HG03103 (cell line): ENCODE results near the gene SLC27A2.

Experiments used
- ATAC-seq: cut with Tn5 transposase; IDR thresholded peaks from one replicate; pipeline ENCODE4 v1.9.1; 2021; ENCODE audit warnings: low read depth; ENCODE audit not compliant: unreplicated experiment

The SLC27A2 gene

DNA sequence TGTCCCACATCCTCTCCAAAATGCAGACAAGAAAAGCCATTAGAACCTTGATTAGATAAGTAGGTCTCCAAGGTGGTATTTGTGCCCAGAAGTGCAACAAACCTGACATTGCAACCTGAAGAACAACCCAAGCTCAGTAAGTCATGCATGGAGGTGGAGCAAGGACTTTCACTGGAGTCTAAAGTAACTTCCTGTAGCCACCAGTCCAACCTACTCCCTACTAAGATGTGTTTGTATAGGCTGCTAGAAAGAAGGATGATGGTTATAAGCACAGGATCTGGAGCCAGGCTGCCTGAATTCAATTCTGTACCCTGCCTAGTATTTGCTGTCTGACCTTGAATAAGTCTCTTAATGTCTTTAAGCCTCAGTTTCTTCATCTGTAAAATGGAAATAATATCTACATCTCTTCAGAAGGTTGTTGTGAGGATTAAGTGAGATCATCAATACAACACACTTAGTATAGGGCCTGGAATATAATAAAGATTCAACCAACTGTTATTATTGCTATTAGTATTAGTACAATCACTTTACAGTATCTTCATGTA is 51.3 kb downstream of the SLC27A2 start:
- no peak for ATAC-seq

DNA sequence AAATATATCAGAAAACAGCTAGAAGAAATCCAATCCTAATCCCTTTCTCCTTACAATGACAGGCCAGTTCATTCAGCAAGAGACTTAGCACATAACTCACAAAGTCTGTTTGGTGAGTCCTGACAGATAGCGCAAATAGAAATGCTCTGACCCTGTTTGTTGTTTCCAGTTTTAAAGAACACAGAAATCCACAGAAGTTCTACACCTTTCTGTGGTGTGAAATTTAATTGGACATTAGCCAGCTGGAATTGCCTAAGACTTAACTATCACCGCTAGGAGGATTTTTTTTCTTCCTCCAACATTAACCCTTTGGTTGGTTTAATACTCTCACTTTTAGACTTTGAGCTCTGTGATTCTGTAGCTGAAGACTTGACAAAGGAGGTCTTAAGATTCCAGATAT is 52.8 kb downstream of the SLC27A2 start:
- ATAC-seq, result no peak

DNA sequence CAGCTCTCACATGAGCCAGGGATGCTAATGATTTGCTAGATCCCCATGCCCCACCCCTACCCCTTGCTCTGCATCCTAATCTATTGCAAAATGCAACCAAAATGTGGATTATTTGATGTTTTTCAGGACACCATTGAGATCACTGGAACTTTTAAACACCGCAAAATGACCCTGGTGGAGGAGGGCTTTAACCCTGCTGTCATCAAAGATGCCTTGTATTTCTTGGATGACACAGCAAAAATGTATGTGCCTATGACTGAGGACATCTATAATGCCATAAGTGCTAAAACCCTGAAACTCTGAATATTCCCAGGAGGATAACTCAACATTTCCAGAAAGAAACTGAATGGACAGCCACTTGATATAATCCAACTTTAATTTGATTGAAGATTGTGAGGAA is 53.8 kb downstream of the SLC27A2 start:
- no peak for ATAC-seq

- ATAC-seq, result no peak
Observed at GRCh38 chr15:50236433-50236832, 54.4 kb downstream of the SLC27A2 start.

- no peak for ATAC-seq
Observed at GRCh38 chr15:50238255-50238654, 56.3 kb downstream of the SLC27A2 start.

- no peak for ATAC-seq
Observed at GRCh38 chr15:50241684-50242450, 59.9 kb downstream of the SLC27A2 start.

DNA sequence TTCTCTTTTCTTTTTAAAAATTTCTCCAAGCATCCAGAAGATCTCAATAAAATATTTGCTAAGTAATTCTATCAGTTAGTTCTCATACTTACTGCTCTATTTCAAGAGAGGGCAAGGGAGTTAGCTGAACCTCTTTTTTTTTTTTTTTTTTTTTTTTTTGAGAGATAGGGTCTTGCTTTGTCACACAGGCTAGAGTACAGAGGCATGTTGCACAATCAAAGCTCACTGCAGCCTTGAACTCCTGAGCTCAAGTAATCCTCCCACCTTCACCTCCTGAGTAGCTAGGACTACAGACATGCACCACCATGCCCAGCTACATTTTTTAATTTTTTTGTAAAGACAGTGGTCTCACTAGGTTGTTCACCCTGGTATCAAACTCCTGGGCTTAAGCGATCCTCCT is 62.2 kb downstream of the SLC27A2 start:
- no peak for ATAC-seq

- no peak for ATAC-seq
Observed at GRCh38 chr15:50244959-50245624, 63.1 kb downstream of the SLC27A2 start.

DNA sequence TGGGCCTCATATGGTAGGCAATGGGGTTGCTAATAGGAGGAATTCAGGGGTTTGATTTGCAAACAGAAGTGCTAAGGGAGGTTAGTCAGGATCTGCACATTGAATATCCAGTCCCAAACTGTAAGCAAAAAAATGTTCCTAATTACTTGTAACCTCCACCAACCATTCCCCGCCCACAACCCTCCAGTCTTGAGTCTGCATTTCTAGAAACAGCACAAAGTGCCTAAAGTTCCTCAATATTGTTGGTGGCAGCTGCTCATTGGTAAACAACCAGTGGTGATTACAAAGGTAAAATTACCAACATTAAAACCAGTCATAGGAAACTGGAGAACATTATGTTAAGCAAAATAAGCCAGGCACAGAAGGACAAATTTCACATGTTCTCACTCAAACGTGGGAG is 64.6 kb downstream of the SLC27A2 start:
- ATAC-seq, result no peak

- ATAC-seq, result peak; percentile 93
Observed at GRCh38 chr15:50247819-50248655, 66.0 kb downstream of the SLC27A2 start.

GRCh38 chr15:50248994-50249582 is 67.1 kb downstream of the SLC27A2 start:
- no peak for ATAC-seq

DNA sequence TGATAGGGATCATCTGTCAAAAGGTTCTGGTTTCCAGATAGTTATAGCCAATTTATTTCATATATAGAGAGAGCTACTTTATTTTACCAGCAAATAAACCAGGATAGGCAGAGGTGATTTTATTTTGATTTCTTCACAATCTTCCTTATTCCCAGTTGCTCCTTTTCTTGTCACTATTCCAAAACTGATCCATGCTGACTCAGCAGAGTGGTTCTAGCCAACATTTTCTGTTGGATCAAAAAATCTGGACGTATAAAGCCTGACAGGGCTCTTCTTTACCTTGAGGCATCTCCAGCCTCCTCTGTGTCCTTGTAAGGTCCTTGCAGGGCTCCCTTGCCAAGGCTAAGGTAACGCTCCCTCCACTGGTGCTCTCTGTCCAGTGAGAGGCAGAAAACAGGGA is 67.7 kb downstream of the SLC27A2 start:
- ATAC-seq, result no peak

- no peak for ATAC-seq
Observed at GRCh38 chr15:50250760-50251394, 68.9 kb downstream of the SLC27A2 start.

GRCh38 chr15:50251638-50252182 is 69.7 kb downstream of the SLC27A2 start:
- ATAC-seq, result no peak

DNA sequence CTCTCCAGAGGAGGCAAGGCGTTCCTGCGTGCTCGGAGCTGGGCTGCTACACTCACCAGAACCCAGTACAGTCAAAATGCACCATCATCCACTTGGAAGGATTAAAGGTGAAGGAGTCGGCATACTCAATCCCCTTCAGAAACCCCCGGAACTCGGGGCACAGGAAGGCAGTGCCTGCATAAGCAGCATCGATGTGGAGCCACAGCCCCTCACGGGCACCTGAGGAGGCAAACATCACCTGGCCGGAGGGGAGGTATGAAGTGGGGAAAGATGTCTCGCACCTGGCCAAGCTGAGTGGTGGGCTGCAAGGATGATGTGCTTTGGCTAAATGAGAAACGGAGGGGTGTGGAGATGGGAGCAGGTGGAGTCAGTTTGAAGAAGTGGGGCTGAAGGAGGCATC is 70.6 kb downstream of the SLC27A2 start:
- ATAC-seq, result no peak

DNA sequence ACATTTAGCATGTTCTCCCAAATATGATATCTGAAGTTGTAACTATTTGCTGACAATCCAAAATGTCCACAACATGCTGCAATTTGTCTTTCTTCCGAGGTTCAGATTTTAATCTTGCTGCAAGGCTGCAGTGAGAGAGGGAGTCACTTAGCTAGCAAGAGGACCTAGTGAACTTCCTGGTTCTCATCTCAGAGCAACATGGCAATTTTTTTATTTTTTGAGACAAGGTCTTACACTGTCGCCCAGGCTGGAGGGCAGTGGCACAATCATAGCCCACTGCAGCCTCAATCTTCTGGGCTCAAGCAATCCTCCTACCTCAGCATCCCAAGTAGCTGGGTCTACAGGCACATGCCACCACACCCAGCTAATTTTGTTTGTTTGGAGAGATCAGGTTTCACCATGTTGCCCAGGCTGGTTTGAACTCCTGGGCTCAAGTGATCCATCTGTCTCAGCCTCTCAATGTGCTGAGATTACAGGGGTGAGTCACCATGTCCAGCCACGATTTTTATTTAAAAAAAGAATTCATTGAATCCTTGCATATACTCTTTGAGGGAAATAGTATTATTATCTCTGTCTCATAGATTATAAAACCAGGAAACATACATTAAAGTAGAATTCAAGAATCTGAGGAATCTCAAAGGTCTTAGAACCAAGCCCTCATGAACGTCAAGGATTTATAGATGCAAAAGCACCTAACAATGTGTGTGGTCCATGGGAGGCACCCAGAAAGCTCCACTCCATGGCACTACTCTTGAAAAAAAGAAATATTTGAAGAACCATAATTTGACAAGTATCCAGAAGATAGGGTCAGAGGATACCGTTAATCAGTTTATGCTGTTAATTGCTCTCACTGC is 74.4 kb downstream of the SLC27A2 start:
- no peak for ATAC-seq

GRCh38 chr15:50257332-50257731 is 75.3 kb downstream of the SLC27A2 start:
- no peak for ATAC-seq

- no peak for ATAC-seq
Observed at GRCh38 chr15:50257924-50258323, 75.9 kb downstream of the SLC27A2 start.

- ATAC-seq, result no peak
Observed at GRCh38 chr15:50259276-50259675, 77.3 kb downstream of the SLC27A2 start.
